Hematopoietic multipotent progenitor cell treated with erythropoietin and hydrocortisone succinate and interleukin-3 and kit ligand, for 6 days (in vitro differentiated cells): Measurements from ENCODE around the gene SYT11.
"Not testable (repeated sequence)": the region's sequence is repeated elsewhere in the genome, so short reads cannot be mapped to it uniquely, and the experiment has no call there.

Experiments
- DNase-seq: peaks from one replicate; pipeline ENCODE4 v3.0.0-alpha.2; 2015

Gene SYT11, protein sequence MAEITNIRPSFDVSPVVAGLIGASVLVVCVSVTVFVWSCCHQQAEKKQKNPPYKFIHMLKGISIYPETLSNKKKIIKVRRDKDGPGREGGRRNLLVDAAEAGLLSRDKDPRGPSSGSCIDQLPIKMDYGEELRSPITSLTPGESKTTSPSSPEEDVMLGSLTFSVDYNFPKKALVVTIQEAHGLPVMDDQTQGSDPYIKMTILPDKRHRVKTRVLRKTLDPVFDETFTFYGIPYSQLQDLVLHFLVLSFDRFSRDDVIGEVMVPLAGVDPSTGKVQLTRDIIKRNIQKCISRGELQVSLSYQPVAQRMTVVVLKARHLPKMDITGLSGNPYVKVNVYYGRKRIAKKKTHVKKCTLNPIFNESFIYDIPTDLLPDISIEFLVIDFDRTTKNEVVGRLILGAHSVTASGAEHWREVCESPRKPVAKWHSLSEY

DNA sequence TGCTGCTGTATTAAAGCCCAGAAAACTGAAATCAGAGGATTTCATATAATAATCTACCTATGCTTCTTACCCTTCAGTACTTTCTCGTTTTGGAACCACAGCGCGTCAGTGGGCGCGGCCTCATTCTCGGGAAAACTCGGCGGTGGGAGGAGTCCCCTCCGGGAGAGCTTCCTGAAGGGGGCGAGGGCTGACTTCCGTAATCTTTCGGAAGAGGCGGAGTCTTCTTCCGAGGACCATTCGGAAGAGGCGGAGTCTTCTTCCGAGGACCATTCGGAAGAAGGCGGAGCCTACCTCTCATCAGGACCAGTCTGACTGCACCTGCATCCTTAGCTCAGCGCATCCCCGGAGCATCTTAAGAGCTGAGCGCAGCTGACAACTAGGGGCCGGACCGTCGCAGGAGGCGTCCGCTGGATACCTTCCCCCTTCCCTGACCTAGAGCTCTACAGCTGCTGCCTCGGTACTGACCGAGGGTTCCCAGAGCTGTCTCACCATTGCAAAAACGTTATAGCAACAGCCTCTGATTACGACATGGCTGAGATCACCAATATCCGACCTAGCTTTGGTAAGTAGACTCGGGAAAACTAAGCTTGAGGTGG is at the start of gene SYT11:
Gene SYT11 (plus strand): TSS at position 334 of the 596 bp plus-strand sequence. CDS start 195 bp downstream, at position 529.
- peak; percentile 100 for DNase-seq

DNA sequence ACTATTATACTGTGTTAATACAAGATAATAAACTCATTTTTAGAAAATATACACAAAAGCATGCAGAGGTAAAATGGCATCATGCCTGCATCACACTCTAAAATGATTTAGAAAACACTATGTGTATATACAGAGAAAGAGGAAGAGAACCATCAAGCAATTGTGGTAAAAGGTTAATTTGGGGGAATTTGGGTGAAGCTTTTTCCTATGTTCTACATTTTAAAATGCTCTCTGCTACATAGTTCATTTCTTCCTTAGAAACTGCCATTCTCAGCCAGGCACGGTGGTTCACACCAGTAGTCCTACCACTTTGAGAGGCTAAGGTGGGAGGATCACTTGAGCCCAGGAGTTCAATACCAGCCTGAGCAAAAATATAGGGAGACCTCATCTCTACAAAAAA is 46.5 kb upstream of the SYT11 start:
- no peak for DNase-seq

DNA sequence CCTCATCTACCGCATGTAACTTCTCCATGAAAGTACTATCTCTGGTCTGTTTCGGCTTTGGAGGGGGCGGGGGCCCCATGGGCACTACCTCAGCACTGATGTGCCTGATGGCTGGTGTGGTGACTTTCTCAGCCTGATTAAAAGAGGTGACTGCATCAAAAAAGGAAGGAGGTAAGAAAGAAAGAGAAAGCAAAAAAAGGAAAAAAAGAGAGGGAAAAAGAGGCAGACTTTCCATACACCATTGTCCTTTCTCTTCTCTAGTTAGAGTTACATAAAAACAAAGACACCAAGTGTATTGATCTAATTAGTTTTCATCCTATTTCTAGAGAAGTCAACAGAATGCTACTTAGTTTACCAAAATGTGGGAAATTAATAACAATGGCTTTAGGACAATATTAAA is 45.7 kb upstream of the SYT11 start:
- DNase-seq, result no peak

GRCh38 chr1:155816351-155816750 is 43.0 kb upstream of the SYT11 start:
- no peak for DNase-seq

GRCh38 chr1:155827450-155827849 is 31.9 kb upstream of the SYT11 start:
- DNase-seq, result no peak

GRCh38 chr1:155831279-155831976 is 27.9 kb upstream of the SYT11 start:
- DNase-seq, result no peak

DNA sequence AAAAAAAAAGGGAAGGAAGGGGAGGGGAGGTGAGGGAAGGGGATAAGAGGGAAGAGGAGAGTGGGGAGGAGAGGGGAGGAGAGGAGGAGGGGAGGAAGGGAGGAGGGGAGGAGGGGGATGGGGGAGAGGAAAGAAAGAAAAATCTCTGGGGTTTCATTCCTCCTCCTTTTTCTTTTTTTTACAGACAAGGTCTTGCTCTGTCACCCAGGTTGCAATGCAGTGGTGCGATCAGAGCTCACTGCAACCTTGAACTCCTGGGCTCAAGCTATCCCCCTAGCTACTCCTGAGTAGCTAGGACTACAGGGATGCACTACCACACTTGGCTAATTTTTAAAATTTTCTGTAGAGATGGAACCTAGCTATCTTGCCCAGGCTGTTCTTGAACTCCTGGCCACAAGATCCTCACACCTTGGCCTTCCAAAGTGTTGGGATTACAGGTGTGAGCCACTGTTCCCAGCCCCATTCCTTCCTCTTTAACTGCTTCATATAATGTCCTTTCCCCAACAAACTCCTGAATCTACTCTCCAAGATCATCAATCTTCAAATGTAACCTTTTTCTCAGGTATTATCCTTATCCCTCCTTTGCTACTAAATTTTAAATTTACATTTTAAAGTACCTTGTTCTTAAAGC is 25.6 kb upstream of the SYT11 start:
- DNase-seq, result no peak

DNA sequence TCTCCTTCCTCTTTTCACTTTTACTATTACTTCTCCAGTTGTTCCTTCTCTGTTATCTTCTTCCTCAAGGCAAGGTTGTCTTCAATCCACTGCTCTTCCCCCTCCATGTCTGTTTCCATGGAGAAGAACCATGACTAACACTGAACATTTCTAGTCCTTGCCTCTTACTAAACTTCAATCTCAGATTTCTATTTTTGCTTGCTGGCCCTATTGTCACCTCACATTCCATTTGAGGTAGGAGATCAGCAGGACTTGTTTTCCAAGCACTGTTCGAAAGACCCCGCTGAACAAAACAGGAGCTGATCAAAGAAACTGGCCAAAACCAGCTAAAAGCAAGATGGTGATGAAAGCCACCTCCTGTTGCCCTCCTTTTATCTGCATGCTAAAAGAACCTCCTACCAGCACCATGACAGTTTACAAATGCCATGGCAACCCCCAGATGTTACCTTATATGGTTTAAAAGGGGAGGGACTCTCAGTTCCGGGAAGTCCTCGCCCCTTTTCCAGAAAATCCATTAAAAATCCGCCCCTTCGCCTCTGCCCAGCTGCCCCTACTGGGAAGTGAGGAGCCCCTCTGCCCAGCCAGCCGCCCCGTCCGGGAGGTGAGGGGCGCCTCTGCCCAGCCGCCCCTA is 25.0 kb upstream of the SYT11 start:
- DNase-seq, result peak; percentile 54

- not testable (repeated sequence) for DNase-seq
Observed at GRCh38 chr1:155834927-155835399, 24.4 kb upstream of the SYT11 start.

- no peak for DNase-seq
Observed at GRCh38 chr1:155835548-155835947, 23.8 kb upstream of the SYT11 start.

DNA sequence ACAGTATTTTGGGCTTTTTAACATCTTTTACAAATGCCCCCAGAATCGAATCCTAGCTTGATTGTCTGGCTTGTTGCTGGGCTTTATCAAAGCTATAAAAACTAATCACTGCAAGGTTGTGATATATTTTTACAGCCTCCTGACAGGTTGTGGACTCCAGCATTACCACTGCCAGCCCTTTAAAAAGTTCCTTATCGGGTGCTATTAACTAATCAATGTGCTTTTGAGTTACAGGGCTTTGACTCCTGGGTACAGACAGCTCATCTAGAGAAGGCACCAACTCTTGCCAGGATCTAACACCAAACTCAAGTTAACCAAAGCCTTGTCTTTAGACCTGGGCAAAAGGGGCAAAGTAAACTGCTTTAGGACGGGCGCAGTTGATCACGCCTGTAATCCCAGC is 19.0 kb upstream of the SYT11 start:
- no peak for DNase-seq

GRCh38 chr1:155844860-155845421 is 14.4 kb upstream of the SYT11 start:
- DNase-seq, result no peak

DNA sequence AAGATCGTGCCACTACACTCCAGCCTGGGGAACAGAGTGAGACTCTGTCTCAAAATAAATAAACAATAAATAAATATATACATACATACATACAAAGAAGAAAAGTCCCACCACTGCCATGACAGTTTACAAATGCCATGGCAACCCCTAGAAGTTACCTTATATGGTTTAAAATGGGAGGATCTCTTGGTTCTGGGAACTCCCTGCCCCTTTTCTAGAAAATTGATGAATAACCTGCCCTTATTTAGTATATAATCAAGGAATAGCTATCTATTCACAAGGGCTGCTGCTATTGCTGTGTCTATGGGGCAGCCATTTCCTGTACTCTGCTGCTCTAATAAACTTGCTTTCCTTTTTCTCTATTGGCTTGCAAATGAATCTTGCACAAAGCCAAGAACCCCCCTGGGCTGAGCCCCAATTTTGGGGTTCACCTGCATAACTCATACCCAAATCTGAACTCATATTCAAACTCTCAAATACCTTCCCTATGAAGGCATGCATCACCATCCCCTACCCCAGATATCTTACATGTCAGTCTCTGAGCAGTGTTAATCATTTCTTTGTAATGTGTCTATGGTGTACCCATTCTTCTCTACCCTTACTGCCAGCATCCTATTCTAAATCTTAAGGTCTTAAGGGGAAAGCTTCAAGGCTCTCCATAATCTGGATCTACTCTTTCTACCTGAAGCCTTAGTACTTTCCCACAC is 11.4 kb upstream of the SYT11 start:
- DNase-seq, result peak; percentile 54

DNA sequence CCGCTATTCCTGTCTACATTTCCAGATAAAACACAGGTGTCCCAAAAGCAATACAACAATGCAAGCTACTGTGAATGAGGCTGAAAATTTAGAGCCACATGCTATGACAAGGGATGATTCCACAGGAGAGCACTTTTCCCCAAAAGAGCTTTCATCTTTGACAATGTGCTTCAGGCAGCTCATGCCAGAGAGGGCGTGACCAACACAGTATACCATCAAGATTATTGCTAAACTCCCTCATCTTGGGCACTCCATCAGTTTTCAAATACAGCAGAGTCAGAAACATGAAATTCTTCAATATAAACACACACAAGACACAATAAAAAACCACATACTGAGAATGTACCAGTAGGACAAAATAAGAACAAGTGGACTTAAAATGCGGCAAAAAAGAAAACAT is 9.0 kb upstream of the SYT11 start:
- DNase-seq, result peak; percentile 50

DNA sequence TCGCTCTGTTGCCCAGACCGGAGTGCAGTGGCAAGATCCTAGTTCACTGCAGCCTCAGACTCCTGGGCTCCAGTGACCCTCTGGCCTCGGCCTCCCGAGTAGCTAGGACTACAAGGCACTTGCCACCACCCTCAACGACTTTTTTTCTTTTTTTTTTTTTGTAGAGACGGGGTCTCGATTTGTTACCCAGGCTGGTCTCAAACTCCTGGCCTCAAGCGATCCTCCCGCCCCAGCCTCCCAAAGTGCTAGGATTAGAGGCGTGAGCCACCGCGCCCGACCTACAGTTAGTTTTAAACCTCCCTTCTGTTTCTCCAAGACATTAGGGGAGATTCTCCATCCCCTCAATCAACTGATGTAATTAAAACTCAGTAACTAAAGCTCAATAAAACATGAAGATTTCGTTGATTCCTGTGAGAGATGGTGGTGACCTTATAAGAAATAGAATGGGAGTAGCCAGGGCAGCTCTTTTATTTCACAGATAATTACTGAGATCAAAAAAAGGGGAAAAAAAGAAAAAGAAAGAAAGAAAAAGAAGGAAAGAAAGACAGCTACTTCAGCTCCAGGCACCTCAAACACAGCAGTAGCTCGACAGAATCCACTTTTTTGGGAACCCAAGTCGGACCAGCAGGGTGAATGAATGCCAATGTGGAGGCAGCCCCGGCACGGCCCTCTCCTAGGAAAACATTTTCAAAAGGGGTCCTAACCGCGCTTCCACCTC is 3.0 kb upstream of the SYT11 start:
- DNase-seq, result no peak

- peak; percentile 98 for DNase-seq
Observed at GRCh38 chr1:155856975-155857930, 2.1 kb upstream of the SYT11 start, which contains the start of gene GON4L. GON4L (minus strand) TSS chr1:155857214; CDS start chr1:155853780, 3,434 bp downstream.

GRCh38 chr1:155858800-155859233 is 550 bp upstream of the SYT11 start:
- peak; percentile 76 for DNase-seq

GRCh38 chr1:155859881-155860871 is 809 bp downstream of the SYT11 start:
- DNase-seq, result peak; percentile 81
